Astrocyte (in vitro differentiated cells and primary cell): ENCODE measurements around the gene ZNF74.
"Not testable (repeated sequence)": the region's sequence is repeated elsewhere in the genome, so short reads cannot be mapped to it uniquely, and the experiment has no call there.

Experiments
- CTCF ChIP-seq: IDR thresholded peaks from 2 replicates; pipeline ENCODE4 v1.5.1; 2011; ENCODE audit warnings: low read depth, mild to moderate bottlenecking, inconsistent platforms, low read length, moderate library complexity; ENCODE audit not compliant: insufficient read depth
- EZH2 ChIP-seq: IDR thresholded peaks from 2 replicates; pipeline ENCODE4 v1.6.1; 2012; ENCODE audit warnings: mild to moderate bottlenecking, low read length, inconsistent platforms; ENCODE audit not compliant: insufficient read depth

GRCh38 chr22:20360866-20361751 lies 32.8 kb upstream of the ZNF74 start:
- TF ChIP-seq CTCF, EZH2: not testable (repeated sequence)
